GM10266 (cell line): ENCODE data around the gene ARHGAP1.

Experiments used
- DNase-seq: peaks from one replicate; pipeline ENCODE4 v3.0.0; 2012; ENCODE audit errors: extremely low spot score
- CTCF ChIP-seq: IDR thresholded peaks from 2 replicates; pipeline ENCODE4 v1.5.1; 2012; ENCODE audit warnings: mild to moderate bottlenecking, low read depth; ENCODE audit not compliant: control insufficient read depth, insufficient read depth; ENCODE audit errors: missing control alignments

Gene ARHGAP1

GRCh38 chr11:46729110-46730027, 28.9 kb upstream of the ARHGAP1 start:
- DNase-seq = no peak
- no peak for TF ChIP-seq CTCF

- no peak for DNase-seq
- TF ChIP-seq CTCF = no peak
Observed at GRCh38 chr11:46728659-46729040, 28.2 kb upstream of the ARHGAP1 start.

GRCh38 chr11:46727952-46728658, 27.7 kb upstream of the ARHGAP1 start:
- TF ChIP-seq CTCF = no peak
- DNase-seq = no peak

GRCh38 chr11:46726206-46726862, 25.9 kb upstream of the ARHGAP1 start:
- no peak for DNase-seq
- TF ChIP-seq CTCF = no peak

GRCh38 chr11:46725338-46726205, 25.2 kb upstream of the ARHGAP1 start:
- no peak for DNase-seq
- TF ChIP-seq CTCF = no peak

- no peak for DNase-seq
- no peak for TF ChIP-seq CTCF
Observed at GRCh38 chr11:46724088-46724487, 23.7 kb upstream of the ARHGAP1 start.
